Heart left ventricle (tissue), 16 donors: Measurements from ENCODE around the gene CNNM4. TPM values are rescaled to one million over a fixed set of nuclear protein-coding genes. Genes with fewer than 3 reads are reported as not detected.

Experiments
- ATAC-seq, 4 donors: fragments of 200-7000 bp; cut with Tn5 transposase; one replicate each; pipeline ENCODE4 v1.9.1; 2020 to 2022; ENCODE audit warnings: moderate library complexity in 4 of 4, mild to moderate bottlenecking in 3 of 4, moderate number of reproducible peaks in 1 of 4
- DNase-seq, 5 donors: peaks; one replicate each; pipeline ENCODE4 v3.0.0-alpha.2; 2020
- H3K27ac ChIP-seq, 12 donors: fragments of 200-600 bp; sonication (generic) in 4 of 12; one replicate each; pipeline versions ENCODE4 v1.5.0 to v1.8.0; 2016 to 2022; ENCODE audit warnings: mild to moderate bottlenecking in 2 of 12
- H3K27me3 ChIP-seq, 9 donors: fragments of 200-600 bp; sonication (generic) in 2 of 9; one replicate each; pipeline versions ENCODE4 v1.5.1 to v1.8.0; 2016 to 2022; ENCODE audit warnings: mild to moderate bottlenecking in 3 of 9
- H3K36me3 ChIP-seq, 9 donors: fragments of 200-600 bp; sonication (generic) in 2 of 9; one replicate each; pipeline versions ENCODE4 v1.5.0 to v1.8.0; 2018 to 2022; ENCODE audit warnings: mild to moderate bottlenecking in 2 of 9
- H3K4me1 ChIP-seq, 12 donors: fragments of 200-600 bp; sonication (generic) in 4 of 12; one replicate each; pipeline versions ENCODE4 v1.5.0 to v1.8.0; 2016 to 2022; ENCODE audit warnings: mild to moderate bottlenecking in 3 of 12
- H3K4me3 ChIP-seq, 12 donors: fragments of 200-600 bp; sonication (generic) in 4 of 12; one replicate each; pipeline versions ENCODE4 v1.5.0 to v1.8.0; 2017 to 2022; ENCODE audit warnings: mild to moderate bottlenecking in 9 of 12, moderate library complexity in 4 of 12
- H3K9me3 ChIP-seq, 12 donors: fragments of 200-600 bp; sonication (generic) in 4 of 12; one replicate each; pipeline versions ENCODE4 v1.5.0 to v1.8.0; 2016 to 2022; ENCODE audit warnings: mild to moderate bottlenecking in 1 of 12
- POLR2A ChIP-seq, 2 donors: fragments of 450-650 bp; IDR thresholded peaks; one replicate each; pipeline ENCODE4 v1.6.1; 2017; ENCODE audit warnings: antibody characterized with exemption in 2 of 2, mild to moderate bottlenecking in 2 of 2, moderate library complexity in 2 of 2
- WGBS, 4 donors: extraction: QIAGEN DNeasy Blood & Tissue Kit in 2 of 4; methylation state at CpG; one replicate each; pipeline versions ENCODE4 v1.1.5 to v1.1.7; 2013 to 2018; 5-methylcytosine and 5-hydroxymethylcytosine counted together
- intact Hi-C, 10 donors: fragments of 100-400 bp; cut with DNase I; formaldehyde crosslinking; loops; one replicate each; pipeline versions ENCODE4 v1.11.1 to v1.14.2; 2022
- polyA plus RNA-seq, 2 donors: library from polyadenylated mRNA; stranded (reverse); fragments of 200-250 nt; gene quantifications; one replicate each; pipeline ENCODE4 v1.2.3, GENCODE V29; 2013
- total RNA-seq, 9 donors: library from RNA; depleted of rRNA in 2 of 9; stranded (reverse); fragments of >200 nt in 2 of 9; fragmentation: NEBNext Ultra II Directional in 3 of 9; extraction: Animal tissue kit (Norgen Biotek cat#: 25700) in 3 of 9; gene quantifications; one replicate each; pipeline versions ENCODE4 v1.1.0 to v1.2.4, GENCODE V29; 2016 to 2023
- TF ChIP-seq, protein P1 (sequence below), 12 donors: fragments of 200-600 bp; sonication (generic) in 4 of 12; IDR thresholded peaks; one replicate each; pipeline versions ENCODE4 v1.5.0 to v1.8.0; 2018 to 2022; ENCODE audit warnings: antibody characterized with exemption in 12 of 12, mild to moderate bottlenecking in 5 of 12
- donor health status: ischemic (EF 13 %, LVEDD 7.1; RV severe dilation, severe dysfunction).
- donor health status: healthy with polysubstance abuse.
- donor health status: DM: no; HTN: yes; CAD: no.
- donor health status: DM: no; HTN: no; CAD: no.
- donor health status: ischemic (EF 25% LVEDD 6.9; RV normal size, moderate dysfunction).
- donor health status: ischemic (EF 25% LVEDD 5.7; RV mildly dilated, moderate dysfunction).
- donor health status: healthy.
- donor health status: DM: yes; HTN: yes; CAD: no.
- donor health status: ischemic (EF 35%, LVEDD 5.7; RV mildly dilated, moderate dysfunction).
- donor health status: nonischemic (EF 11% LVEDD 7.7; RV severe dilation, severe dysfunction).
- donor health status: DM: yes; HTN: yes; CAD: no.
- donor health status: PGD.
- donor health status: ischemic (EF 29% LVEDD 5.4; RV normal size, mild dysfunction).
- donor health status: nonischemic (EF 23%, LVEDD 6.1; RV moderate dilation, normal function).

The CNNM4 gene
- total and polyA plus RNA-seq, 11 donors, result 11.3 to 47.7 (median 27.7) TPM

DNA sequence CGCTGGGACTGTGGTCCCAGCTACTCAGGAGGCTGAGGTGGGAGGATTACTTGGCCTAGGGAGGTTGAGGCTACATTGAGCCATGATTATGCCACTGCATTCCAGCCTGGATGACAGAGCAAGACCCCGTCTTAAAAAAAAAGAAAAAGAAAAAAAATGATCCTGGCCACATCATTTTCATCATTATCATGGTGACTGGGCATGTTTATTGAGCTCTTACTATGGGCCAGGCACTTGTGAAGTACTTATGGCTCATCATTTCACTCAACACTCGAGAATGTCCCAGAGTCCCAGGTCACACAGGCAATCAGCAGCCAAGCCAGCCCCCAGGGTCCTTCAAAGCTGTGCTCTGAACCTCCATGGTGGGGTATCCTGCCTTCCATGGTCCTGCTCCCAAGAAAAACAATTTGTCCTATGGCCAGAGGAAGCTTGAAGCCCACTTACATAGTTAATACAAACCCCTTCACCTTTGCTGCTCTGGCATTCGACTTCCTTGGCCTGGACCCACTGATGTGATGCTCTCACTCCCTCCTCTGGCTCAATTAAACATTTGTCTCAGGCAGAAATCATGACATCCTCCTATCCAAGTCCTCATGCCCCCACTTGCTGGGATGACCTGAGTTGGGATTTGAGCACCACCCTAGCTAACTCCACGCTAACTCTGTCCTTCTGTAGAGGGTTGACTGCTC lies 3.8 kb upstream of the CNNM4 start:
- Histone ChIP-seq H3K9me3 (no peaks in the 10 kb centered on the region), H3K36me3 (no peaks in the 10 kb centered on the region), H3K4me1 (peaks cover 0 to 16% (median 12%) of the 10 kb centered on the region in 12 donors), H3K27ac (no peak overlapping the region), H3K27me3 (no peaks in the 10 kb centered on the region), H3K4me3 (no peak overlapping the region)
- WGBS, 4 donors, result 78 to 81% (median 79%) methylated on average over 5 of the region's 5 CpGs
- TF ChIP-seq POLR2A (IDR thresholded peaks at IDR 0.05), result no peak
- TF ChIP-seq, protein P1, sequence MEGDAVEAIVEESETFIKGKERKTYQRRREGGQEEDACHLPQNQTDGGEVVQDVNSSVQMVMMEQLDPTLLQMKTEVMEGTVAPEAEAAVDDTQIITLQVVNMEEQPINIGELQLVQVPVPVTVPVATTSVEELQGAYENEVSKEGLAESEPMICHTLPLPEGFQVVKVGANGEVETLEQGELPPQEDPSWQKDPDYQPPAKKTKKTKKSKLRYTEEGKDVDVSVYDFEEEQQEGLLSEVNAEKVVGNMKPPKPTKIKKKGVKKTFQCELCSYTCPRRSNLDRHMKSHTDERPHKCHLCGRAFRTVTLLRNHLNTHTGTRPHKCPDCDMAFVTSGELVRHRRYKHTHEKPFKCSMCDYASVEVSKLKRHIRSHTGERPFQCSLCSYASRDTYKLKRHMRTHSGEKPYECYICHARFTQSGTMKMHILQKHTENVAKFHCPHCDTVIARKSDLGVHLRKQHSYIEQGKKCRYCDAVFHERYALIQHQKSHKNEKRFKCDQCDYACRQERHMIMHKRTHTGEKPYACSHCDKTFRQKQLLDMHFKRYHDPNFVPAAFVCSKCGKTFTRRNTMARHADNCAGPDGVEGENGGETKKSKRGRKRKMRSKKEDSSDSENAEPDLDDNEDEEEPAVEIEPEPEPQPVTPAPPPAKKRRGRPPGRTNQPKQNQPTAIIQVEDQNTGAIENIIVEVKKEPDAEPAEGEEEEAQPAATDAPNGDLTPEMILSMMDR (IDR thresholded peaks at IDR 0.05), result no peak
- intact Hi-C loops, result no loop called here
- DNase-seq (no peak), ATAC-seq (no peak)

DNA sequence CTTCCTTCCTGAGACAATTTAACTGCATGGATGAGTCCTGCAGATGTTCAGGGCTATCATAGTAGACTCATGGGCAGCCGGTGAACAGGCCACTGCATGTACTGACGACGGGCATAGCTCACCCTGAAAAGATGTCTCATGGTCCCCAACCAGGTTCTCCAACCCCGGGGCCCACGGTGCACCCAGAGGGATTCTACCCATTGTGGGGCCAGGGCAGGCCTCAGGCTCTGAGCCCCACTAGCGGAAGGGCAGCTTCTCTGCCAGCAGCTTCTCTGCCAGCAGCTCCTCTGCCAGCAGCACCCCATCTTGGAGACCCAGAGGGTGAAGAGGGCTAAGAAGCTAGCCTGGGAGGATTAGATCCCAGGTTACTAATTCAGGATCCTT lies 3.2 kb upstream of the CNNM4 start:
- Histone ChIP-seq H3K4me1 (peaks cover 0 to 22% (median 18%) of the 10 kb centered on the region in 12 donors), H3K27ac (no peak overlapping the region), H3K36me3 (no peaks in the 10 kb centered on the region), H3K9me3 (no peaks in the 10 kb centered on the region), H3K4me3 (no peak overlapping the region), H3K27me3 (no peaks in the 10 kb centered on the region)
- intact Hi-C loops, result no loop called here
- TF ChIP-seq POLR2A (IDR thresholded peaks at IDR 0.05), result no peak
- DNase-seq, result no peak
- ATAC-seq, result no peak
- 90 to 94% (median 94%) methylated on average over 3 to 6 of the region's 6 CpGs for WGBS, 4 donors

DNA sequence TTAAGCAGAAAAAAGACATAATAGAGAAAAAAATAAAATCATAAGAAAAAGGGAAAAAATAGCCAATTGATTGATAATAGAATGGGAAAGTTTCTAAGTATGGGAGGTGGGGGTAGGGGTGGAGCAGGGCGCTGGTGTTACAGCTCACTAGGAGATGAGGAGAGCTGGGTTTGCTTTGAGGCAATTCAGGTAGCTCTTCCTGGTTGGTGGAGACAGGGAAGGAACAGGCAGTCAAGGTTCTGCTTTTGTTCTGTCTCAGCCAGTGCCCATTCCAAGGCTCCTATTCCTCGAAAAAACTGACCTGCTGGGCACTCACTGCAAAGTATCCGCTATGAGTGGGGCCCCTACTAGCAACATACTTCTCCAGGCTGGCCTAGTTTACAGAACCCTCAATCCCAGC lies 1.7 kb upstream of the CNNM4 start:
- Histone ChIP-seq H3K4me1 (peaks cover 0 to 37% (median 32%) of the 10 kb centered on the region in 12 donors), H3K4me3 (no peak overlapping the region), H3K9me3 (no peaks in the 10 kb centered on the region), H3K36me3 (no peaks in the 10 kb centered on the region), H3K27me3 (no peaks in the 10 kb centered on the region), H3K27ac (no peak overlapping the region)
- ATAC-seq (no peak), DNase-seq (no peak)
- no peak for TF ChIP-seq POLR2A (IDR thresholded peaks at IDR 0.05)
- TF ChIP-seq, protein P1 (IDR thresholded peaks at IDR 0.05), result no peak
- WGBS, 4 donors, result 88 to 95% (median 92%) methylated on average over 3 of the region's 3 CpGs
- intact Hi-C loops, result no loop called here

DNA sequence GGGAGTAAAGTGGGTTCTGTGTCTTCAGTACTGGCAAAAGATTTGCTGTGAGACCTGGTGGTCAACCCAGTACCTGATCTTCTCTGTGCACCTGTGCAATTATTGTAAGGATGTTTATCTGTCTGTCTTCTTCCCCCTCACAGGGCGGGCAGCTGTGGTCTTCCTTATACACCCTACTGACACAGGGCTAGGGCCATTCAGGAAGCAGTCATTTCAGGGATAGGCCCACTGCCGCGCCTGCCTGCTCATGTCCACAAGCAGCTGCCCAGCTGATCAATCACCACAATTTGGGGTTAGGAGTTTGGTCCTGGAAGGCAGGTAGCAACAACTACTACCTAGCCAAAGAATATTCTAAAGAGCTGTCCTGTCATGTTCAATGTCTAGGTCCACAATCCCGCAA lies 1.2 kb upstream of the CNNM4 start:
- H3K9me3 ChIP-seq, result no peaks in the 10 kb centered on the region
- ATAC-seq (no peak), DNase-seq (no peak)
- peaks cover 0 to 43% (median 37%) of the 10 kb centered on the region in 12 donors for H3K4me1 ChIP-seq
- WGBS, 4 donors, result 95 to 98% (median 97%) methylated on average over 4 of the region's 4 CpGs
- no peak overlapping the region for H3K27ac ChIP-seq
- H3K4me3 ChIP-seq, result no peak overlapping the region
- no peaks in the 10 kb centered on the region for H3K36me3 ChIP-seq
- TF ChIP-seq, protein P1 (IDR thresholded peaks at IDR 0.05), result no peak
- TF ChIP-seq POLR2A (IDR thresholded peaks at IDR 0.05), result no peak
- intact Hi-C loops, result no loop called here
- no peaks in the 10 kb centered on the region for H3K27me3 ChIP-seq
